ENCODE data around the gene WWTR1.

Gene WWTR1

GRCh38 chr3:149657926-149658743 is at the start of gene WWTR1:
Gene WWTR1 (minus strand): TSS chr3:149658025. CDS start chr3:149657306, 719 bp downstream.
- TF ChIP-seq CTCF (IDR thresholded peaks at IDR 0.05; ENCODE audit: low read depth, low read length) = no peak
- peak within 1 kb of the TSS; percentile 92 for H3K4me3 ChIP-seq (ENCODE audit: low read depth, low read length)

DNA sequence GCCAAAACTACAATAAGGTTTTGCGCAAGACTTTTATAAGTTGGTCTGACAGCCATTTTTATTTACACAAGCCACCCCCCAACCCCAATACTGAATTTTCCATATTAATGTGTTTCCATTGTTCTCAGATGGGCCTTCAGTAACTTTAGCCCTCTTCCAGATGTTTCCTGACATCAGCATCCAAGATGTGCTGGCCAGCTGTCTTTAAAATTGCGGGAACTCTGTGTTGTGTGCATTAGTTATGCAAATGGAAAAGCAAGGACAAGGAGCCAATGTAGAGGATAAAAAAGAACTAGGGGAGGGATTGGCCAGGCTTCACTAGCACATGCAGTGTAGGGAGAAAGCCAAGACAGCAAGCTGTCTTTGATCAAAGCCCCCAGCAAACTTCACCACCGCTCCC is 49.1 kb upstream of the WWTR1 start:
- TF ChIP-seq CTCF (IDR thresholded peaks at IDR 0.05; ENCODE audit: low read depth, low read length) = no peak

GRCh38 chr3:149705416-149705815 is 47.6 kb upstream of the WWTR1 start:
- TF ChIP-seq CTCF (IDR thresholded peaks at IDR 0.05; ENCODE audit: low read depth, low read length) = no peak
- H3K4me3 ChIP-seq (ENCODE audit: low read depth, low read length) = no peak overlapping the region

More for the DNA sequence above, 49.1 kb upstream of the WWTR1 start:
- H3K4me3 ChIP-seq (ENCODE audit: low read depth, low read length) = no peak overlapping the region

DNA sequence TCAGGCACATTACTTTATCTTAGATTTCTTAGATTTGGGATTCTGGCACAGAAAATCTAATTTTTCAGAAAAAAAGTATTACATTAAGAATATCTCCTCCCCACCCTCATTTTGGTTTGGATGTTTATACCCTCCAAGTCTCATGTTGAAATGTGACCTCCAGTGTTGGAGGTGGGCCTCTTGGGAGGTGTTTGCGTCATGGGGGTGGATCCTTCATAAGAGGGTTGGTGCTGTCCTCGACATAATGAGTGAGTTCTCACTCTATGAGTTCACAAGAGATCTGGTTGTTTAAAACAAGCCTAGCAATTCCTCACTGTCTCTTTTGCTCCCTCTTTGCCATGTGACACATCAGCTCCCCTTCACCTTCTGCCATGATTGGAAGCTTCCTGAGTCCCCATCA is 45.6 kb upstream of the WWTR1 start:
- no peak for TF ChIP-seq CTCF (IDR thresholded peaks at IDR 0.05; ENCODE audit: low read depth, low read length)
- H3K4me3 ChIP-seq (ENCODE audit: low read depth, low read length) = no peak overlapping the region

DNA sequence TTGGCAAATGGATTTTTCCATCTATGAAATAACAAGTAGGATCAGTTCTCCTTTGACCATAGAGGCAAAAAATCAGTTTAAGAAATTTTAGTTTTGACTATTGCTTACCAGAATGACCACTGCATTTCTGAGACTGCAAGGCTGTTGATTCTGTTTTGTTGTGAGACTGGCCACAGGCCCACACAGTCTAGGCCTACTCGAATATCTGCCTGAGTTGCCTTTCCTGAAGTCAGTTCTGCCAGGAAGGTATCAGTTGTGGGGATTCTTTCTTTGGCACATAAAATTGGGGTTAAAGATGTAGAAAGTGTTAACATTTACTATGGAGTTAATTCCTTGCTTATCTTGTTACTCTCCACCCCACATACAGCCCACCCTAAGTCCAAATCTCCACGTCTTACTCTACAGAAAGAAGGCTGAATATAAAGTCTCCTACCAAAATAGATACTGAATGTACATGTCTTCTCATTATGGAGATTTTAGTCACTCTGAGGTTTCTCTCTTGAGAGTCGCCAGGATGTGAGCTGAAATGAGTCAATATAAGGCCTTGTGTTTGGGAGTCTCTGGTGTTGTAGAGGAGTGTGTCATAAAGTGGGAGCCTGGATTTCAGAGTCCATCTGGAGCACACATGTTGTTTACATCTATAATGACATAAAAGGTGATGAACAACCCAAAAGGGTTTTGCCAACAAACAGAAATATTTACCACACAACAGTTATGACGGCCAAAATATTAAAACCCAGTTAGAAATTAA is 45.0 kb upstream of the WWTR1 start:
- TF ChIP-seq CTCF (IDR thresholded peaks at IDR 0.05; ENCODE audit: low read depth, low read length) = no peak
- no peak overlapping the region for H3K4me3 ChIP-seq (ENCODE audit: low read depth, low read length)

DNA sequence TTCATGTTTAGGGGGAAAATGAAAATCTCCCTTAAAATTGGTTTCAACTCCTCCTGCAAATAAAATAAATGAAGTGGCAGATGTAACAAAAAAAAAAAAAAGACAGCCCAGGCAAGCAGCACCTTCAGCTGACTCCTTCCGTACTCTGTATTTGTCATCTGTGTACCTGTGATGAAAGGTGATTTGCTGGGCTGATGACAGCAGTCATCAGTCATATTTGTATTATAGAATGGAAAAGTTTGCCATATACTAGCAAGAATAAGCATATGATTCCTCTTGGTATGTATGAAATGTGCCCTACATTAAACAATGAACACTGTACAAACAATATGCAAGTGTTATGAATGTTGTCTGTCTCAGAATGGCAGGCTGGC is 44.1 kb upstream of the WWTR1 start:
- no peak overlapping the region for H3K4me3 ChIP-seq (ENCODE audit: low read depth, low read length)
- TF ChIP-seq CTCF (IDR thresholded peaks at IDR 0.05; ENCODE audit: low read depth, low read length) = no peak

All from WI38 (cell line).